ENCODE data around the gene PSMD2.

Gene PSMD2

DNA sequence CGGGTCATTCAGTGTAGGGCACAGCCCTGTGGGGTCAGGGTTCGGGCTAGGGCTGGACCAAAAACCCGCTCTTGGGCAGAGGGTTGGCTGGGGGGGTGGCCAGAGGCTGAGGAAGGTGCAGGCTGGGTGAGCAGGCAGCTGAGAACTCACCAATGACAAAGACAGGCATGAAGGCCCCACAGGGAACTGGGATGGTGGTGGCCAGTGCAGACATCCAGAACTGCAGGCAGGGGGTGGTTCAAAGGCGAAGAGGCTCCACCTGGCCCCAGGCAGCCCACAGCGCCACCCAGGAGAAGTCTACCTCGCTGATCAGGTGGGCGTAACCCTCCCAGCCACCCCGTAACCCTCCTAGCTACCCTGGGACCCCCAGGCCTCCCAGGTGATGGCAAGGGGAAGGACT, 55.7 kb downstream of the PSMD2 start:
- Histone ChIP-seq H3K27ac (no peak overlapping the region), H3K4me1 (ENCODE audit: control insufficient read depth in 1 of 2, insufficient read depth in 1 of 2, low read depth in 1 of 2, low read length in 1 of 2) (no peaks in the 10 kb centered on the region), H3K9me3 (no peaks in the 10 kb centered on the region), H3K36me3 (no peaks in the 10 kb centered on the region), H3K27me3 (peaks cover 12% of the 10 kb centered on the region), H3K4me3 (ENCODE audit: low read depth in 1 of 2, low read length in 1 of 2) (no peak overlapping the region)
- TF ChIP-seq, protein P1, sequence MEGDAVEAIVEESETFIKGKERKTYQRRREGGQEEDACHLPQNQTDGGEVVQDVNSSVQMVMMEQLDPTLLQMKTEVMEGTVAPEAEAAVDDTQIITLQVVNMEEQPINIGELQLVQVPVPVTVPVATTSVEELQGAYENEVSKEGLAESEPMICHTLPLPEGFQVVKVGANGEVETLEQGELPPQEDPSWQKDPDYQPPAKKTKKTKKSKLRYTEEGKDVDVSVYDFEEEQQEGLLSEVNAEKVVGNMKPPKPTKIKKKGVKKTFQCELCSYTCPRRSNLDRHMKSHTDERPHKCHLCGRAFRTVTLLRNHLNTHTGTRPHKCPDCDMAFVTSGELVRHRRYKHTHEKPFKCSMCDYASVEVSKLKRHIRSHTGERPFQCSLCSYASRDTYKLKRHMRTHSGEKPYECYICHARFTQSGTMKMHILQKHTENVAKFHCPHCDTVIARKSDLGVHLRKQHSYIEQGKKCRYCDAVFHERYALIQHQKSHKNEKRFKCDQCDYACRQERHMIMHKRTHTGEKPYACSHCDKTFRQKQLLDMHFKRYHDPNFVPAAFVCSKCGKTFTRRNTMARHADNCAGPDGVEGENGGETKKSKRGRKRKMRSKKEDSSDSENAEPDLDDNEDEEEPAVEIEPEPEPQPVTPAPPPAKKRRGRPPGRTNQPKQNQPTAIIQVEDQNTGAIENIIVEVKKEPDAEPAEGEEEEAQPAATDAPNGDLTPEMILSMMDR (IDR thresholded peaks at IDR 0.05), result no peak

DNA sequence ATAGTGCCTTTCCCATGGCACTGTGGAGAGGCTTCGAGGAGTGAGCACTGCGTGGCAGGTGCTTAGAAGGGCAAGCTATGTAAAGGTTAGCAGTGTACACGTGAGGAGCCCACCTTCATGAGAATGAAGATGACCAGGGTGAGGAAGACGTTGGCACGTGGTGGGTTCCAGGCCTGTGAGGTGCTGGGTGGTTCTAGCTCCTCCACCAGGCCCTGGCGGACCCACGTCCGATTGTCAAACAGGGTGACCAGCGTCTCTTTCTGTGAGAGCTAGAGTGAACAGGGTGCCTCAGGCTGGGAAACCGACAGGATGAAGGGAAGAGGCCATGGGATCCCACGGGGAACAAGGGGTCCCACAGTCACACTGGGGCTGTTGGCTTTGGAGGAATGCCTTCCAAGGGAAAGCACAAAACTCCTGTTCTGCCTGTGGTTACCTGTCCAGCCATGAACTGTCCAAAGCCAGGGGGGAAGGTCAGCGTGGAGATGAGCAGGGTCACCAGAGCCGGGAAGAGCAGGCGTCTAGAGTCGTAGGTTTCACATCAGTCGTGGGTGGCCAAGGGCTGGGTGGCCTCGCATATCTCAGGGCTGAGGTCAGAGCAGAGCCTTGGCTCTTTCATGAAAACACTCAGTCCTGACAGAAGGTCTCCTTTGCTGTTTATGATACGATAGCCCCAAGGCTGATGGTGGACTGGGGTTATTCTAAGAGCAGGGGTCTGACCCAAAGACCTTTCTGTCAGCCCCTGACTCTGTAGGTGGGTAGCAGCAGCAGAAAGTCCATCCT, 56.4 kb downstream of the PSMD2 start:
- Histone ChIP-seq H3K27me3 (peaks cover 18% of the 10 kb centered on the region), H3K36me3 (no peaks in the 10 kb centered on the region), H3K4me3 (ENCODE audit: low read depth in 1 of 2, low read length in 1 of 2) (no peak overlapping the region), H3K9me3 (no peaks in the 10 kb centered on the region), H3K4me1 (ENCODE audit: control insufficient read depth in 1 of 2, insufficient read depth in 1 of 2, low read depth in 1 of 2, low read length in 1 of 2) (no peaks in the 10 kb centered on the region), H3K27ac (no peak overlapping the region)
- TF ChIP-seq, protein P1 (IDR thresholded peaks at IDR 0.05), result no peak

DNA sequence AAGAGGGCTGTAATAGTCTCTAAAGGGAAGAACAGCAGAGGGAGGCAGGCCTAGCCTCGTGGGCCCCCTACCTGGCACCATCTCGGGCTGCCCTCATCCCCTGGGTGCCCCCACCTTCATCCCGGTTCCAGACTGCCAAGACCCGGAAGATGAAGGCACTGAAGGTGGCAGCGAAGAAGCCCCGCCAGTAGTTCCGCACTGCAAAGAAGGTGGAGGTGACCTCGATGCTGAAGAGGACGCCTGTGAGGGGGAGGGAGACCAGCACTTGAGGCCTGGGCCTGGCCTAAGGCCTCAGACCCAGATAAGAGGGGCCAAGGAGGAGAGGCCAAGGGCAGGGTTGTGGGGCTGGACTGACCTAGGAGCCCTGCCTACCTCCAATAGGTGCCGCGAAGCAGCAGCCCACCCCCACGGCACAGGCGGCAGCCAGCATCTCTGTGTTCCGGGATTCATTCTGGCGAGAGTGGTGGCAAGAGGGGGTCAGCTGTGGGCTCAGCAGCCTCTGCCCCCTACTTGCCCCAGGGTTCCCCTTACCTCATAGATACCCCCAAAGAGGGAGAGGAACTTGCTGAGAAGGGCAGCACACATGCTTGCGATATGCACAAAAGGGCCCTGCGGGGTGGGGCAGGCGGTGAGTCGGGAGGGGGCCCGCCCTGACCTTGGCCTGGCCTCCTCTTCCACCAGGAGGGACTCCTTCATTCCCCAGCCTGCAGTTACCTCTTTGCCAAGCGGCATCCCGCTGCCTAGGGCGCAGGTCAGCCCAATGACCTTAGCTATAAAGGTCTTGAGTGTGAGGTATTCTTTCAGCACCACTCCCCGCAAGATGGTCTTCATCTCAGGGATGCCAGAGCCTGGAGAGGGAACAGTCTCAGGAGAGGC, 58.4 kb downstream of the PSMD2 start:
- Histone ChIP-seq H3K9me3 (no peaks in the 10 kb centered on the region), H3K36me3 (no peaks in the 10 kb centered on the region)

DNA sequence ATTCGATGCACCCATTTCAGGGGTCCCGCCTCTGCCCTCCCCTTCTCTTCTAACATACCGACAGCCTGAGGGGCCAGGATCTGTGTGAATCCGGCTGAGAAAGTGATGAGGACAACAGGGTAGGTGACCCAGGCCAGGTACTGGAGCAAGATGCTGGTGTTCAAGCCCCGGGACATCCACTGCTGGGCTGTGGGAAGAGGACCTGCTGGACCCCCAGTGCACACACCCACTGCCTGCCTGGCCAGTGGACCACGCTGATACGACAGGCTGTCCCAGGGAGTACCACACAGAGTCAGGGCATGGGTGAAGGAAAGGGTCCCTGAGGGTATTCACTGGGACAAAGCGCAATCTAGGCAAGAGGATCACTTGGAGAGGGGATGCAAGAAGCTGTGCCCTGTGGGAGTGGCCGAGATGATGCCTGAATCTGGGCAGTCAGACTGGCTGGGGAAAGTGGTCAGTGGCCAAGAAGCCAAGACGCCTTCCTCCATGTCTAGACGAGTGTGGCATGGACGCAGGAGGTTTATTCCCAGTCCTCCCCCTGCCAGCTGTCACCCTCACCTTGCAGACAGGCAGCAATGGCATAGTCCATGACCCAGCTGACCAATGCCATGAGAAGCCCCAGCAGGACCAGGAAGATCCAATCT, 59.2 kb downstream of the PSMD2 start:
- H3K4me1 ChIP-seq (ENCODE audit: control insufficient read depth in 1 of 2, insufficient read depth in 1 of 2, low read depth in 1 of 2, low read length in 1 of 2), result peaks cover 17 to 20% of the 10 kb centered on the region in 2 experiments
- peaks cover 28% of the 10 kb centered on the region for H3K27me3 ChIP-seq
- H3K9me3 ChIP-seq, result no peaks in the 10 kb centered on the region
- no peak overlapping the region for H3K27ac ChIP-seq
- H3K4me3 ChIP-seq (ENCODE audit: low read depth in 1 of 2, low read length in 1 of 2), result no peak overlapping the region
- no peaks in the 10 kb centered on the region for H3K36me3 ChIP-seq
- TF ChIP-seq, protein P1 (IDR thresholded peaks at IDR 0.05), result no peak

More for the DNA sequence above, 58.4 kb downstream of the PSMD2 start:
- TF ChIP-seq, protein P1 (IDR thresholded peaks at IDR 0.05), result no peak
- no peak overlapping the region for H3K27ac ChIP-seq
- H3K4me1 ChIP-seq (ENCODE audit: control insufficient read depth in 1 of 2, insufficient read depth in 1 of 2, low read depth in 1 of 2, low read length in 1 of 2), result peaks cover 13 to 14% of the 10 kb centered on the region in 2 experiments
- no peak overlapping the region for H3K4me3 ChIP-seq (ENCODE audit: low read depth in 1 of 2, low read length in 1 of 2)
- peaks cover 28% of the 10 kb centered on the region for H3K27me3 ChIP-seq

All from neutrophil (primary cell).